GM12874 (cell line): ENCODE measurements around the gene ARHGAP44.

Source experiments
- CTCF ChIP-seq: IDR thresholded peaks from 2 replicates; pipeline ENCODE4 v1.5.1; 2011; ENCODE audit warnings: low read depth, mild to moderate bottlenecking, control low read depth, low read length, moderate library complexity; ENCODE audit not compliant: insufficient read depth

ARHGAP44 gene

GRCh38 chr17:12918142-12918541 is 128.8 kb downstream of the ARHGAP44 start:
- TF ChIP-seq CTCF, result no peak

- TF ChIP-seq CTCF, result no peak
These were observed 132.8 kb downstream of the ARHGAP44 start for GRCh38 chr17:12922120-12922519.

- no peak for TF ChIP-seq CTCF
These were observed 135.3 kb downstream of the ARHGAP44 start for GRCh38 chr17:12924614-12925013.

- TF ChIP-seq CTCF, result no peak
These were observed 137.7 kb downstream of the ARHGAP44 start for GRCh38 chr17:12927001-12927400.

- no peak for TF ChIP-seq CTCF
These were observed 138.5 kb downstream of the ARHGAP44 start for GRCh38 chr17:12927541-12928425.

- TF ChIP-seq CTCF, result no peak
These were observed 139.4 kb downstream of the ARHGAP44 start for GRCh38 chr17:12928736-12929135.

GRCh38 chr17:12936501-12936900 is 147.2 kb downstream of the ARHGAP44 start:
- no peak for TF ChIP-seq CTCF
